GM18505 (cell line): ENCODE data around the gene HIVEP1.
"Not testable (repeated sequence)": the region's sequence is repeated elsewhere in the genome, so short reads cannot be mapped to it uniquely, and the experiment has no call there.

Source experiments
- ATAC-seq: cut with Tn5 transposase; IDR thresholded peaks from one replicate; pipeline ENCODE4 v1.9.1; 2021; ENCODE audit not compliant: unreplicated experiment
- POLR2A ChIP-seq: IDR thresholded peaks from 4 replicates; pipeline ENCODE4 v1.6.1; 2011; ENCODE audit warnings: borderline replicate concordance; ENCODE audit not compliant: insufficient read depth, insufficient read length; ENCODE audit errors: extremely low read depth

HIVEP1 gene

GRCh38 chr6:12101048-12101447, 88.9 kb downstream of the HIVEP1 start:
- ATAC-seq = no peak
- no peak for TF ChIP-seq POLR2A

GRCh38 chr6:12101653-12102312, 89.7 kb downstream of the HIVEP1 start:
- no peak for ATAC-seq
- no peak for TF ChIP-seq POLR2A

- no peak for ATAC-seq
- TF ChIP-seq POLR2A = no peak
Observed at GRCh38 chr6:12102350-12102749, 90.2 kb downstream of the HIVEP1 start.

- no peak for TF ChIP-seq POLR2A
- no peak for ATAC-seq
Observed at GRCh38 chr6:12103158-12103557, 91.0 kb downstream of the HIVEP1 start.

- ATAC-seq = no peak
- TF ChIP-seq POLR2A = no peak
Observed at GRCh38 chr6:12105271-12105670, 93.2 kb downstream of the HIVEP1 start.

GRCh38 chr6:12108376-12108775, 96.3 kb downstream of the HIVEP1 start:
- ATAC-seq = not testable (repeated sequence)

GRCh38 chr6:12110523-12111362, 98.6 kb downstream of the HIVEP1 start:
- no peak for TF ChIP-seq POLR2A
- ATAC-seq = no peak

- no peak for ATAC-seq
Observed at GRCh38 chr6:12111363-12111670, 99.2 kb downstream of the HIVEP1 start.

GRCh38 chr6:12112540-12113189, 100.6 kb downstream of the HIVEP1 start:
- no peak for ATAC-seq
- no peak for TF ChIP-seq POLR2A

More at GRCh38 chr6:12111363-12111670, 99.2 kb downstream of the HIVEP1 start:
- TF ChIP-seq POLR2A = no peak

GRCh38 chr6:12113190-12113577, 101.1 kb downstream of the HIVEP1 start:
- no peak for TF ChIP-seq POLR2A
- ATAC-seq = no peak

GRCh38 chr6:12114055-12114503, 102.0 kb downstream of the HIVEP1 start:
- no peak for ATAC-seq
- no peak for TF ChIP-seq POLR2A

- no peak for ATAC-seq
- TF ChIP-seq POLR2A = no peak
Observed at GRCh38 chr6:12115001-12115400, 102.9 kb downstream of the HIVEP1 start.

- no peak for ATAC-seq
- TF ChIP-seq POLR2A = no peak
Observed at GRCh38 chr6:12115492-12115891, 103.4 kb downstream of the HIVEP1 start.

- no peak for TF ChIP-seq POLR2A
- ATAC-seq = no peak
Observed at GRCh38 chr6:12116264-12116800, 104.2 kb downstream of the HIVEP1 start.

- no peak for TF ChIP-seq POLR2A
- no peak for ATAC-seq
Observed at GRCh38 chr6:12116978-12117377, 104.9 kb downstream of the HIVEP1 start.
